Stimulated activated CD4-positive, alpha-beta T cell treated with anti-CD3 and anti-CD28 coated beads, Interleukin-2, amount 100 ng/mL, for 24 hours (primary cell): ENCODE data around the gene PHC2.
"Not testable (repeated sequence)": the region's sequence is repeated elsewhere in the genome, so short reads cannot be mapped to it uniquely, and the experiment has no call there.

Source experiments
- DNase-seq, 2 donors: peaks; one replicate each; pipeline ENCODE4 v3.0.0-alpha.2; 2020

Gene PHC2

GRCh38 chr1:33329600-33330305, 101.1 kb downstream of the PHC2 start:
- no peak for DNase-seq

DNA sequence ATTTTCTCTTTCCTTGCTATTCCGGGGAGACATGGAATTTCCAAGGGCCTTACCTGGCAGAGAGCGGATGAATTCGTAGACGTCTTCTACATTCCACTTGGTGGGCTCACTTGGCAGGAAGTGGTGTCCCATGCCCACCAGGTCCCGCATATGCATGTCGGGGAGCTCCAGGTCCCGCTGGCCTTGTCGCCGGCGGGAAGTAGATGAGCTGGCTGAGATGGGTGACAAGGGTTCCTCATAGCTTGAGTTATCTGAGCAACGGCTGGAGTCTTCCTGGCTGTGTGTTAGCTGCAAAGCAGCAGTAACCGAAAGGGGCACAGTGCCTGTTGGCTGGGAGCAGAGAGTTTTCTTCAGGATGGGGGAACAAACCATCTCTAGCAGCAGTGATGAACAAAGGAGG, 102.1 kb downstream of the PHC2 start:
- DNase-seq = no peak

GRCh38 chr1:33327587-33328325, 103.1 kb downstream of the PHC2 start:
- DNase-seq = no peak

- DNase-seq = no peak
Observed at GRCh38 chr1:33326785-33327184, 104.1 kb downstream of the PHC2 start.

GRCh38 chr1:33324677-33325575, 106.0 kb downstream of the PHC2 start:
- DNase-seq = no peak

- DNase-seq = no peak
Observed at GRCh38 chr1:33323663-33324477, 107.0 kb downstream of the PHC2 start.

- no peak for DNase-seq
Observed at GRCh38 chr1:33322870-33323585, 107.9 kb downstream of the PHC2 start.

DNA sequence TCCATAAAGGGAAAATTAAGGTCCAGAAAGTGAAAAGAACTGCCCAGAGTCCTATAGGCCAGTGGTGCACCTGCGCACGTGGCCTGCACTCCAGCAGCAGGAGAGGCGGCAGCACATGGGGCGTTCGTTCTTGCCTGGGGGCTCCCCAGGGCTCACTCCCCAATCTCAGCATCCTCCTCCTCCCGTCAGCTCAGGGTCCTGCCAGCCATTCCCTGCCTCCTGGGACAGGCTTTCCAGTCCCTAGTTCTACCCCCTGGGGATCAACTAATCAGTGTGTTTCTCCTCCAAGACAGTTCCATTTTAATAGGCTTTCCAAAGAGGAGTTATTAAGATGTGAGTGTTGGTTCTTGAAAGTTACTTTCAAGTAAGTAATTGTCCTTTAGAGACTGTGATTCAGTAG, 108.8 kb downstream of the PHC2 start:
- no peak for DNase-seq

DNA sequence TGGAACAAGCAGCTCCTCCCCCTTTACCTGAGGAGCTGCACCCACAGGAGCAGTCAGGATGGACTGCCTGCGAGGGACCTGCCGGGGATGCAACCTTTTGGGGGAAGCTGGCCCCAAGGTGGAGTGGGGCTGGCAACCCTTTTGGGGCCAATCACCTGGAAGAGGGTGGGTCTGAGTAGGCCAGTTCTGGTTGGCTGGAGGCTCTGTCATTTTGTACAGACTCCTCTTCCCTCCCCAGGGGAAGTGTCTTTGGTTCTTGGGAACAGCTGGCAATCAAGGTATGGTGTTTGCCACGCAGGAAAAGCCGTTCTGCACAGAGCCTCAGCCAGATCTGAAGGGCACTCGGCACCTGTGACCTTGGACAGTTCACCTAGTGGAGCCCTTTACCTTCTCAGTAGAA, 109.7 kb downstream of the PHC2 start:
- DNase-seq = no peak

- no peak for DNase-seq
Observed at GRCh38 chr1:33320619-33321165, 110.2 kb downstream of the PHC2 start, which contains the start of gene A3GALT2. TSS of gene A3GALT2 (minus strand) at chr1:33321098. CDS start at chr1:33321098, 0 bp downstream.

DNA sequence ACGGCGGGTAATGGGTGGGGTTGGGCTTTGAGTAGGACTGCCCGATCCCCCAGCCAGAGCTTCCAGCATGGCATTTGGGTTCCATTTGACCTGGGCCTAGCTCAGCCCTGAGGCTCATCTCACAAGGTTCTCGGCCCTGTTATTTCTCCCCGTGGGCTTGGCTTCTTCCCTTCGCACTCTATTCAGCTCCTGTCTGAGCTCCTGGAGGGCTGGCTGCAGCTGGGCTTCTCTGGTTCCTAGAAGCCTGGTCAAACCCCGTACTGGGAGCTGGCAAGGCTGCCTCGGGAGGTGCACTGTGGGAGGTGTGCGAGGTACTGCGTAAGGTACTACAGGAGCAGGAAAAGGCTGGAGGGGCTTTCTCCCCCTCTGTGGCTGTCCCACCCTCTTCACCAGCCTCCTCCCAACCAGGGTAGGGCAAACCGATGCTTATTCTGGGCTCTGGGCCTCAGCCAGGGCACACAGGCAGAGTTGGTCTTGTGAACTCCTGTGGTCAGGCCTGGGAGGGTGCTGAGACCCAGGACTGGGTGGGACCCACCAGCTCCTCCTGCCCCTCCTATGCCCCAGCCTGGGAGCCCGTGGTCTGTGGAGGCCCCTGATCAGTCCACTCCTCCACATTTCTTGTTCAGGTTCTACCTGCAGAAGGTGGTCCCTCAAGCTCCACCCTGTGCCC, 110.8 kb downstream of the PHC2 start:
- DNase-seq = no peak

DNA sequence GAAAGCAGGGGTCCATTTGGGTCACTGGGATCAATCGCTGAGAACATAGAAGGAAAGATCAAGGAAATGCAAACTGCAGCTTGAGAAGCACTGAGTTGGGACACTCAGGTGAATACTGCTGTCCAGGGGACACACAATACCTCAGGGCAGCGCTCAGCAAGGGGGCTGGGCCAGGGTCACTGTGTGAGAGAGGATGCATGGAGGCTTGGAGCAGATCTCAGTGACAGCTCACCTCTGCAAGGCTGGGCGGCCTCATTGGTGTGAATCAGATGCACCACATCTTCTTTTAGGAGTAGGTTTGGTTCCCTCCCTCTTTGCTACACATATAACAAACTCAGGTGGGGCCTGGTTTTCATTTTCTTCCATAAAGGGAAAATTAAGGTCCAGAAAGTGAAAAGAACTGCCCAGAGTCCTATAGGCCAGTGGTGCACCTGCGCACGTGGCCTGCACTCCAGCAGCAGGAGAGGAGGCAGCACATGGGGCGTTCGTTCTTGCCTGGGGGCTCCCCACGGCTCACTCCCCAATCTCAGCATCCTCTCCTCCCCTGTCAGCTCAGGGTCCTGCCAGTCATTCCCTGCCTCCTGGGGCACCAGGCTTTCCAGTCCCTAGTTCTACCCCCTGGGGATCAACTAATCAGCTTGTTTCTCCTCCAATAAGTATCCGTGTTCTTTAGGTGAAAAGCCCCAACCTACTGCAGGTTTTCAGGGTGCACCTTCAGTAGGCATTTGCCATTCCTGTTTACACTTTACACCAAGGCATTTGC, 111.5 kb downstream of the PHC2 start:
- DNase-seq = no peak

DNA sequence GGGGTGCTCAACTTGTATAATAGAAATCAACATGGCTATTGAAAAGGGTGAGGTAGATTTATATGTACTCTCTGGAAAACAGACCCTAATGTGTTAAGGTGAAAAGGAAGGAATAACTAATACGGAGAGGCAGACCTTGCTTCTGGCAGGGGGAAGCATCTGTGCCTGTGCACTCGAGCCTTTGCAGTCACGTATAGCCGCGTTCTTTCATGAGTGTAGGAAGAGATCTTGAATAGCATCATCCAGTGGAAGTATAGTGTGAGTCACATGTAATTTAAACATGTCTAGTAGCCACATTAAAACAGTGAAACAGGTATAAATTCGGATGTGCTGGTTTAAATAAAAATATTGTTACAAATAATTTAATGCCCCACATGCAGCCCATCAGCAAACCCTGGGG, 112.9 kb downstream of the PHC2 start:
- no peak for DNase-seq

DNA sequence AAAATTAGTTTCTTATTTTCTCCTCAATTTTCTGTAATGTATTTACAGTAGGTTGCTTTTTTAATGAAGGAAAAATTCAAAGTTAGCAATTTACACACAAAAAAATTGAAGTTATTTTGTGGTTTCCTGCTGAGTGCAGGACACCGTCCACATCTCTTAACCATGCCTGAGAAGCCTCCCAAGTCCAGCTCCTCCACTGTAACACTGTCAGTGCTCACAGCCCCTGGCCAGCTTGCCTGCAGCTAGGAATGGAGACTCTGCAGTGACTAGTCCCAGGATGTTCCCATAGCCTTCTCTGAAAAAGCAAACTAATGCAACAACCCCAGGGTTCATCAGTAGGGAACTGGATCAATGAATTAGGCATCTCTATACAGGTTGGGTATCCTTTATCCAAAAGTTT, 113.5 kb downstream of the PHC2 start:
- DNase-seq = no peak

DNA sequence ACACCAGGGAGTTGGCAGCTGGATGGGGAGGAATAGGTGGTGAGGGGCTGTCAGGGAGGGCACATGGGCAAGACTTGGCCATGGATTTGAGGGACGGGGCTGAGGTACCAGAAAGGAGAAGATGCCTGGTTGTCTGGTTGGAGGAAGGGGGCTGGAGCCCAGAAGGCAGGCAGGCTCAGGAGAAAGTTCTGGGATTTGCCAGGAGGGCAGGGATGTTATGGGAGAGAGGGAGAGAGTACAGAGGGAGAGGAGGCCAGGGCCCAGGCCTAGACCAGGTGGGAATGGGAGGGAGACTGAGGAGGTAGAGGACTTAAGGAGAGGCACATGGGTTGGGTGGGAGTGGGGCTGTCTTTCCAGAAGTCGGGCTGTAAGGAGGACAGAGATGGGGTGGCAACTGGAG, 114.3 kb downstream of the PHC2 start:
- DNase-seq = no peak

- no peak for DNase-seq
Observed at GRCh38 chr1:33314416-33314815, 116.5 kb downstream of the PHC2 start.

DNA sequence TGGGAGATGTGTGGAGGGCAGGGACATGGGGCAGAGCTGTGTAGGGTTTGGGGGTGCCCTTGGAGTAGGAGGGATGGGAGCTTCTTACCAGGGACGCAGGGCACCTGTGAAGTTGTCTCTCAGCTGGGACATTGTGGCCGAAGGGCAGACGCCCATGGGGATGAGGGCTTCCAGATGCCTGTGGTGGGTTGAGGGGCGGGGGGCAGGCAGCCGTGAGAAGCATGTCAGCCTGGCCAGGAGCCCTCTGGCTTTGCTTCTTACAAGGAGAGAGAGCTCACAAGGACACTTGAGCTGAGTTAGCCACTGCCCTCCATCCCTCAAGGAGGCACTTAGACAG, 118.5 kb downstream of the PHC2 start:
- DNase-seq = no peak

DNA sequence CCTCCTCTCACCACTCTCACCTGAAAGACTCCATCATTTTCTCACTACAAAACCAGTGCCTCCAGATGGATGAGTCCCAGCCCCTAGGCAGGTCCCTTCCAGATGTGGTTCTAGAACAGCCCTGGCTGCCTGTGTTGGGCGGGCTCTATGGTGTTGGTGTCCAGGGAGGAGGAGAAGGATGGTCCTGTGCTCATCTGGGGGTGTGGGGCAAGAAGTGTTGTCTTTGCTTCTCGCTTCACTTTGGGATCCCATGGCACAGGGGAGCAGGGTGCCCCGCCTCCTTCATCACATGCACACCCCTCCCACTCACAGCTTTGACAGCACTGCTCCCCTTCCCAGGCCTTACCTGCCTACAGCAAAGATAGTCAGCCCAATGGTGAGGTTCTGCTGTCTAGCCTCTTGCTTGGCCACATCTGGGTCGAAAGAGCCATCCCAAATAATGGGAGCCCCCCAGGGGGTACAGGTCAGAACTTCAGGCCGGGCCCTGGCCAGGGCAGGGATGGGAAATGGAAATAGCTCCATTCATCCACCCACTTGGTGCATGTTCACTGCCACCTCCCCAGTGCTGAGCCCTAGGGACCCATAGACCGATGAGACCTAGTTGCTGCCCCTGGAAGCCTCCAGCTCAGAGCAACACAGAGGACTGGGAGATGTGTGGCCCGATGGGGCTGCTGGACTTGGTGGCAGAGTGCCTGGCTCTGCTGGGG, 119.0 kb downstream of the PHC2 start:
- no peak for DNase-seq

DNA sequence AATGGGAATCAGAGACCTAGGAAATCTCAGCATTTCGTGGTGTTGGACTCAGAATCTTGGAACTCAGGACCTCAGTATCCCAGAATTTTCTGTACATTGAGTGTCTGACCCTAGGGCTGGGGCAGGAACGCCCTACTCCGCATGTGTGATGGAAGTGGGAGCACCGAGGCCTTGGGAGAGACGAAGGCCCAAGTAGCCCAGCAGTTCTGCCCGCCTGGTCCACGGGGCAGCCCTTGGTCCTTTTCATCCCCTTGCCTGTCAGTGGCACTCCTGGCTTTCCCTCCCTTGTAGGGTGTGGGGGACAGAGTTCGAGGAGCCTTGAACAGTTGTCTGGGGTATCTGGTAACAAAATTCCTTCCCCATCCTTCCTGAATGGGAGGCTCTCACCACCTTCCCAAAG, 120.2 kb downstream of the PHC2 start:
- DNase-seq = no peak

DNA sequence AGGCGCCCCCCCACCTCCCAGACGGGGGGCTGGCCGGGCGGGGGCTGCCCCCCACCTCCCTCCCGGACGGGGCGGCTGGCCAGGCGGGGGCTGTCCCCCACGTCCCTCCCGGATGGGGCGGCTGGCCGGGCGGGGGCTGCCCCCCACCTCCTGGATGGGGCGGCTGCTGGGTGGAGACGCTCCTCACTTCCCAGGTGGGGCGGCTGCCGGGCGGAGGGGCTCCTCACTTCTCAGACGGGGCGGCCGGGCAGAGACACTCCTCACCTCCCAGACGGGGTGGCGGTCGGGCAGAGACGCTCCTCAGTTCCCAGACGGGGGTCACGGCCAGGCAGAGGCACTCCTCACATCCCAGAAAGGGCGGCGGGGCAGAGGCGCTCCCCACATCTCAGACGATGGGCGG, 121.5 kb downstream of the PHC2 start:
- not testable (repeated sequence) for DNase-seq
